Osteocyte (in vitro differentiated cells): Measurements from ENCODE around the gene CTBP1. TPM values are rescaled to one million over a fixed set of nuclear protein-coding genes. Genes with fewer than 3 reads are reported as not detected.
"Not testable (repeated sequence)": the region's sequence is repeated elsewhere in the genome, so short reads cannot be mapped to it uniquely, and the experiment has no call there.

Experiments used
- DNase-seq: peaks from one replicate; pipeline ENCODE4 v3.0.0; 2021; ENCODE audit warnings: mixed read lengths; ENCODE audit not compliant: unreplicated experiment; ENCODE audit errors: extremely low spot score
- H3K27ac Mint-ChIP-seq: one replicate; pipeline ENCODE4 v1.8.0; 2021; ENCODE audit warnings: mild to moderate bottlenecking, mixed read lengths; ENCODE audit not compliant: unreplicated experiment
- H3K27me3 Mint-ChIP-seq: one replicate; pipeline ENCODE4 v1.8.0; 2021; ENCODE audit warnings: mixed read lengths; ENCODE audit not compliant: unreplicated experiment
- H3K36me3 Mint-ChIP-seq: one replicate; pipeline ENCODE4 v1.8.0; 2021; ENCODE audit warnings: mixed read lengths; ENCODE audit not compliant: unreplicated experiment
- H3K4me1 Mint-ChIP-seq: one replicate; pipeline ENCODE4 v1.8.0; 2021; ENCODE audit warnings: mixed read lengths; ENCODE audit not compliant: unreplicated experiment
- H3K4me3 Mint-ChIP-seq: one replicate; pipeline ENCODE4 v1.8.0; 2021; ENCODE audit warnings: mild to moderate bottlenecking, moderate library complexity, mixed read lengths; ENCODE audit not compliant: unreplicated experiment
- H3K9me3 Mint-ChIP-seq: one replicate; pipeline ENCODE4 v1.8.0; 2021; ENCODE audit warnings: mixed read lengths; ENCODE audit not compliant: unreplicated experiment
- total RNA-seq: library from RNA; stranded (reverse); gene quantifications from 2 replicates; pipeline ENCODE4 v1.2.1, GENCODE V29; 2021
- TF ChIP-seq, protein P1 (sequence below): fragments of 200-600 bp; sonication (generic); IDR thresholded peaks from 2 replicates; pipeline ENCODE4 v1.5.0; 2021; ENCODE audit warnings: antibody characterized with exemption, mild to moderate bottlenecking, moderate library complexity

The CTBP1 gene
- total RNA-seq, 1 donor from 2014 or later, result 172 TPM

- H3K27ac Mint-ChIP-seq, result peak overlapping the region; percentile 34
- peaks cover 53% of the 10 kb centered on the region for H3K4me1 Mint-ChIP-seq
- no peaks in the 10 kb centered on the region for H3K27me3 Mint-ChIP-seq
- no peak overlapping the region for H3K4me3 Mint-ChIP-seq
- peak; percentile 68 for DNase-seq
- H3K36me3 Mint-ChIP-seq, result peaks cover 2% of the 10 kb centered on the region
- no peaks in the 10 kb centered on the region for H3K9me3 Mint-ChIP-seq
- TF ChIP-seq, protein P1, sequence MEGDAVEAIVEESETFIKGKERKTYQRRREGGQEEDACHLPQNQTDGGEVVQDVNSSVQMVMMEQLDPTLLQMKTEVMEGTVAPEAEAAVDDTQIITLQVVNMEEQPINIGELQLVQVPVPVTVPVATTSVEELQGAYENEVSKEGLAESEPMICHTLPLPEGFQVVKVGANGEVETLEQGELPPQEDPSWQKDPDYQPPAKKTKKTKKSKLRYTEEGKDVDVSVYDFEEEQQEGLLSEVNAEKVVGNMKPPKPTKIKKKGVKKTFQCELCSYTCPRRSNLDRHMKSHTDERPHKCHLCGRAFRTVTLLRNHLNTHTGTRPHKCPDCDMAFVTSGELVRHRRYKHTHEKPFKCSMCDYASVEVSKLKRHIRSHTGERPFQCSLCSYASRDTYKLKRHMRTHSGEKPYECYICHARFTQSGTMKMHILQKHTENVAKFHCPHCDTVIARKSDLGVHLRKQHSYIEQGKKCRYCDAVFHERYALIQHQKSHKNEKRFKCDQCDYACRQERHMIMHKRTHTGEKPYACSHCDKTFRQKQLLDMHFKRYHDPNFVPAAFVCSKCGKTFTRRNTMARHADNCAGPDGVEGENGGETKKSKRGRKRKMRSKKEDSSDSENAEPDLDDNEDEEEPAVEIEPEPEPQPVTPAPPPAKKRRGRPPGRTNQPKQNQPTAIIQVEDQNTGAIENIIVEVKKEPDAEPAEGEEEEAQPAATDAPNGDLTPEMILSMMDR, result no peak
Measured at GRCh38 chr4:1293531-1293941, 44.6 kb upstream of the CTBP1 start.

DNA sequence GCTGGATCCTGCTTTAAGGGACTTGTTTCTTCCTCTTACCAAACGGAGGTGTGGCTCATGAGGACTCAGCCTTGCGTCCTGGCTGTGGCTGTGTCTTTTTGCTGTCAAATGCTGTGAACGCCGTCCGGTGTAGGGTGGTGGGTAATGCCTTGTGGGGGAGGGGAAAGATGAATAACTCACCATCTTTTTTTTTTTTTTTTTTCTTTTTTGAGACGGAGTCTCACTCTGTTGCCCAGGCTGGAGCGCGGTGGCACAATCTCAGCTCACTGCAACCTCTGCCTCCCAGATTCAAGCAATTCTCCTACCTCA is 43.7 kb upstream of the CTBP1 start:
- DNase-seq, H3K36me3 Mint-ChIP-seq, H3K27me3 Mint-ChIP-seq, H3K27ac Mint-ChIP-seq, H3K9me3 Mint-ChIP-seq, H3K4me3 Mint-ChIP-seq: not testable (repeated sequence)
- H3K4me1 Mint-ChIP-seq, result peaks cover 54% of the 10 kb centered on the region

DNA sequence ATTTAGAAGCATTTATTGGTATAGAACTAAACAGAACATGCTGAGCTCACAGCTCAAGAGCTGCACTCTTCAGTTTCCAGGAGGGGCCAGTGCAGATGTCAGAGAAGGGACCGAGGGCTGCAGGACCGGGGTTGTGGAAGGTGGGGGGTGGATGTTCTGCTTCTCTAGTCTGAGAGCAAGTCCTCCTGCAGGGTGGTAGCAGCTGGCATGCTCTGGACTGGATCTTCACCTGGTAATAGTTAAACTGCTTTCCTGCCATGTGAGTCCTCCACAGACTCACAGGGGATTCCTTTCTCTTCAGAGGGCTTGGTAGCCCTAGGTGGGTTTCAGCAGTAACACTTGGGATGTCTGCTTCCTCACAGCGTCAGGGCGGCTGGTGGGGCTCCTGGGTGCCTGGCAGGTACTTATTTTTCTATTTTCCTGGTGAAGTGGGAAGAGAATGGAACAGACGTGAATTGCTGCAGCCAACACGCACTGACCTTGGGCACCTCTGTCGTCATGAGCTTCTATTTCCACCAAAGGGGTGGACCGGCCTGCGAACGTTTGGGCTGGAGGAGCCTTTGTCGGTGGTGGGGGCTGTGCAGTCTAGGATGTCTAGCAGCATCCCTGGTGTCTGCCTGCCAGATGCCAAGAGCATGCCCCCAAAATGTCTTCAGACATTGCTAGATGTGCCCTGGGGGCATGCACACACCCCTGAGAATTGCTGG is 43.2 kb upstream of the CTBP1 start:
- H3K4me1 Mint-ChIP-seq, result peaks cover 51% of the 10 kb centered on the region
- no peak overlapping the region for H3K27ac Mint-ChIP-seq
- H3K27me3 Mint-ChIP-seq, result no peaks in the 10 kb centered on the region
- TF ChIP-seq, protein P1, result no peak
- DNase-seq, result no peak
- H3K9me3 Mint-ChIP-seq, result no peaks in the 10 kb centered on the region
- peak overlapping the region; percentile 85 for H3K4me3 Mint-ChIP-seq
- H3K36me3 Mint-ChIP-seq, result no peaks in the 10 kb centered on the region

DNA sequence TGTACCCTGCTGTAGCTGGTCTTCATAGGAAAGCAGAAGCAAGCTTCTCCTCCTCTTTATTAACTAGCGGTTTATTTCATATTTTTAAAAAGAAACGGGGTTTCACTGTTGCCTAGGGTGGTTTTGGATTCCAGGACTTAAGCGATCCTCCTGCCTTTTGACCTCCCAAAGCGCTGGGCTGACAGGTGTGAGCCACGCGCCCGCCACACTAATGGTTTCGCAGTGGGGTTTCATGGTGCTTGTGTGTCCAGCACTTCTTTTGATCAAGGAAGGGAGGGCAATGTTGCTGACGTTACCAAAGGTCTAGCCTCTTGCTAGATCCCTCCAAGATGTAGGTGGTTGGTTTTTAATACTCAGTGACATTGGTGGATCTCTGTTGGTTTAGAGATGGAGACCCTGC is 42.2 kb upstream of the CTBP1 start:
- Mint-ChIP-seq H3K36me3 (no peaks in the 10 kb centered on the region), H3K4me3 (peak overlapping the region; percentile 85), H3K27me3 (no peaks in the 10 kb centered on the region), H3K9me3 (no peaks in the 10 kb centered on the region), H3K4me1 (peaks cover 44% of the 10 kb centered on the region), H3K27ac (peak overlapping the region; percentile 86)
- DNase-seq, result no peak
- TF ChIP-seq, protein P1, result no peak

- no peaks in the 10 kb centered on the region for H3K27me3 Mint-ChIP-seq
- no peaks in the 10 kb centered on the region for H3K9me3 Mint-ChIP-seq
- TF ChIP-seq, protein P1, result no peak
- H3K36me3 Mint-ChIP-seq, result no peaks in the 10 kb centered on the region
- peak; percentile 70 for DNase-seq
- H3K4me3 Mint-ChIP-seq, result peak overlapping the region; percentile 85
- peaks cover 44% of the 10 kb centered on the region for H3K4me1 Mint-ChIP-seq
- H3K27ac Mint-ChIP-seq, result peak overlapping the region; percentile 86
Measured at GRCh38 chr4:1290165-1290977, 41.4 kb upstream of the CTBP1 start.
